ENCODE measurements around the gene TMUB2. TPM values are rescaled to one million over a fixed set of nuclear protein-coding genes. Genes with fewer than 3 reads are reported as not detected.

The TMUB2 gene
- total RNA-seq, 1 experiment from 2014 or later, result 25.1 TPM

GRCh38 chr17:44216694-44217093, 29.9 kb downstream of the TMUB2 start:
- Histone ChIP-seq H4K20me1 (ENCODE audit: insufficient read depth) (no peaks in the 10 kb centered on the region), H2AFZ (ENCODE audit: low read depth, low read length, poor library complexity, severe bottlenecking) (no peak overlapping the region), H3K9ac (ENCODE audit: low read length) (peak overlapping the region; percentile 84; the same call in 1 of the 2 replicates), H3K79me2 (ENCODE audit: insufficient read depth, low read length) (peaks cover 37% of the 10 kb centered on the region), H3K27me3 (ENCODE audit: insufficient read depth, low read length) (no peaks in the 10 kb centered on the region), H3K4me2 (ENCODE audit: low read length) (peak overlapping the region; percentile 90), H3K4me3 (replicated peaks in 1 of 2; ENCODE audit: low read depth in 1 of 2, low read length in 2 of 2) (no peak overlapping the region; a peak in 1 of 4 replicates), H3K36me3 (ENCODE audit: control insufficient read depth in 1 of 2, insufficient read depth in 2 of 2, low read length in 2 of 2) (peaks cover 21 to 34% of the 10 kb centered on the region in 2 experiments; a peak in 3 of 4 replicates), H3K9me3 (ENCODE audit: control insufficient read depth in 1 of 2, insufficient read depth in 1 of 2, low read depth in 1 of 2, low read length in 2 of 2) (no peaks in the 10 kb centered on the region), H3K9me2 (ENCODE audit: insufficient read depth) (no peaks in the 10 kb centered on the region), H3K27ac (ENCODE audit: low read depth, low read length) (no peak overlapping the region), H3K4me1 (ENCODE audit: control insufficient read depth in 1 of 2, insufficient read depth in 2 of 2, low read length in 2 of 2) (peaks cover 6 to 20% of the 10 kb centered on the region in 2 experiments; a peak in 2 of 4 replicates)
- DNase-seq (ENCODE audit: low read depth, low spot score) (no peak), ATAC-seq (no peak)
- ChIA-PET CTCF (interaction anchor here (1.5 to 2.5 kb wide), 2 partner anchors 14 to 114 kb away, joined by 6 to 17 read pairs; no protein-coding TSS in a partner anchor), RAD21 (ENCODE audit: low non-redundant PET in 1 of 2, low total read pairs in 2 of 2, uncharacterized antibody in 2 of 2, unreplicated experiment in 2 of 2) (no interaction called here), POLR2A (no interaction called here)
- BruUV-seq (replicated peaks), result no TSS peak
- no peak for TF ChIP-seq FOSL1 (IDR thresholded peaks at IDR 0.05; ENCODE audit: low read depth)
- TF ChIP-seq CEBPB (IDR thresholded peaks at IDR 0.05; ENCODE audit: low read depth), result no peak
- TF ChIP-seq POLR2AphosphoS5 (IDR thresholded peaks at IDR 0.05; ENCODE audit: low read depth, low read length), result no peak
- no peak for TF ChIP-seq CBX3 (IDR thresholded peaks at IDR 0.05; ENCODE audit: low read depth)
- no peak for TF ChIP-seq POLR2A (IDR thresholded peaks at IDR 0.05; ENCODE audit: borderline replicate concordance, extremely low read depth, insufficient read depth, insufficient read length)
- TF ChIP-seq ELF1 (IDR thresholded peaks at IDR 0.05; ENCODE audit: borderline replicate concordance, low read depth), result no peak
- intact Hi-C loops (cut with micrococcal nuclease), result loop anchor here (10.0 kb wide), 1 partner anchor 308 kb away; no protein-coding TSS in a partner anchor

- Histone ChIP-seq H3K27ac (ENCODE audit: low read depth, low read length) (peak overlapping the region; percentile 85), H3K4me1 (ENCODE audit: control insufficient read depth in 1 of 2, insufficient read depth in 2 of 2, low read length in 2 of 2) (peaks cover 14 to 30% of the 10 kb centered on the region in 2 experiments), H3K9me2 (ENCODE audit: insufficient read depth) (no peaks in the 10 kb centered on the region), H3K79me2 (ENCODE audit: insufficient read depth, low read length) (peaks cover 37% of the 10 kb centered on the region), H3K9me3 (ENCODE audit: control insufficient read depth in 1 of 2, insufficient read depth in 1 of 2, low read depth in 1 of 2, low read length in 2 of 2) (no peaks in the 10 kb centered on the region), H3K4me3 (replicated peaks in 1 of 2; ENCODE audit: low read depth in 1 of 2, low read length in 2 of 2) (peak overlapping the region; percentile 71 to 73), H2AFZ (ENCODE audit: low read depth, low read length, poor library complexity, severe bottlenecking) (no peak overlapping the region), H3K4me2 (ENCODE audit: low read length) (peak overlapping the region; percentile 90), H3K9ac (ENCODE audit: low read length) (peak overlapping the region; percentile 84), H3K27me3 (ENCODE audit: insufficient read depth, low read length) (no peaks in the 10 kb centered on the region), H4K20me1 (ENCODE audit: insufficient read depth) (no peaks in the 10 kb centered on the region), H3K36me3 (ENCODE audit: control insufficient read depth in 1 of 2, insufficient read depth in 2 of 2, low read length in 2 of 2) (peaks cover 21 to 30% of the 10 kb centered on the region in 2 experiments; a peak in 3 of 4 replicates)
- RAD21 ChIA-PET (ENCODE audit: low non-redundant PET in 1 of 2, low total read pairs in 2 of 2, uncharacterized antibody in 2 of 2, unreplicated experiment in 2 of 2), result interaction anchor here in 1 of 2 experiments (1.1 kb wide), 1 partner anchor 20 kb away, joined by 3 read pairs; no protein-coding TSS in a partner anchor
- TSS peak; percentile 48 for BruUV-seq (replicated peaks)
- DNase-seq (ENCODE audit: low read depth, low spot score), result no peak
- CTCF ChIA-PET, result interaction anchor here (0.6 to 2.5 kb wide), 10 partner anchors 8 to 781 kb away, joined by 3 to 17 read pairs (median 4); partner anchors contain the start of gene SLC25A39
- intact Hi-C loops (cut with micrococcal nuclease), result loop anchor here (2.0 to 10.0 kb wide), 2 partner anchors 109 to 307 kb away; no protein-coding TSS in a partner anchor
- ATAC-seq, result no peak; the same call in 1 of the 2 replicates
- TF ChIP-seq RAD21 (IDR thresholded peaks at IDR 0.05; ENCODE audit: low read depth) (no peak), ZBTB33 (IDR thresholded peaks at IDR 0.05; ENCODE audit: extremely low read depth, insufficient replicate concordance, low read length) (no peak), SIN3A (IDR thresholded peaks at IDR 0.05; ENCODE audit: low read depth) (no peak), EZH2phosphoT487 (IDR thresholded peaks at IDR 0.05; ENCODE audit: borderline replicate concordance) (no peak), ZFX (IDR thresholded peaks at IDR 0.05) (0 out of 2 replicates have a peak, but pooled peaks have one; percentile 20), ATF3 (IDR thresholded peaks at IDR 0.05) (no peak)
- POLR2A ChIA-PET, result interaction anchor here (0.6 to 1.0 kb wide), 3 partner anchors 13 to 20 kb away, joined by 3 read pairs; partner anchors contain the start of gene ATXN7L3
Measured at GRCh38 chr17:44217738-44218343, 31.1 kb downstream of the TMUB2 start.
